ENCODE measurements around the gene AIG1.

DNA sequence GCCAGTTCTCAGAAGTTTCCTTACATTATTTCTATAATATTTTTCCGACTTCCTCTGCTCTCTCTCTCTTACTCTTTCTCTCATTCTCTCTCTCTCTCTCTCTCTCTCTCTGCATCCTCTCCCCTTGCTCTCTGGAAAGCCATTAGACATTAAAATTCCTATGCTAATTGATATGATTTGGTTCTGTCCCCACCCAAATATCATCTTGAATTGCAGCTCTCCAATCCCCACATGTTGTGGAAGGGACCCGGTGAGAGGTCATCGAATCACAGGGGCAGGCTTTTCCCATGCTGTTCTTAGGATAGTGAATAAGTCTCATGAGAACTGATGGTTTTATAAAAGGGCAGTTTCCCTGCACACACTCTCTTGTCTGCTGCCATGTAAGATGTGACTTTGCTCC is 315.7 kb downstream of the AIG1 start:
- TF ChIP-seq, protein P1, sequence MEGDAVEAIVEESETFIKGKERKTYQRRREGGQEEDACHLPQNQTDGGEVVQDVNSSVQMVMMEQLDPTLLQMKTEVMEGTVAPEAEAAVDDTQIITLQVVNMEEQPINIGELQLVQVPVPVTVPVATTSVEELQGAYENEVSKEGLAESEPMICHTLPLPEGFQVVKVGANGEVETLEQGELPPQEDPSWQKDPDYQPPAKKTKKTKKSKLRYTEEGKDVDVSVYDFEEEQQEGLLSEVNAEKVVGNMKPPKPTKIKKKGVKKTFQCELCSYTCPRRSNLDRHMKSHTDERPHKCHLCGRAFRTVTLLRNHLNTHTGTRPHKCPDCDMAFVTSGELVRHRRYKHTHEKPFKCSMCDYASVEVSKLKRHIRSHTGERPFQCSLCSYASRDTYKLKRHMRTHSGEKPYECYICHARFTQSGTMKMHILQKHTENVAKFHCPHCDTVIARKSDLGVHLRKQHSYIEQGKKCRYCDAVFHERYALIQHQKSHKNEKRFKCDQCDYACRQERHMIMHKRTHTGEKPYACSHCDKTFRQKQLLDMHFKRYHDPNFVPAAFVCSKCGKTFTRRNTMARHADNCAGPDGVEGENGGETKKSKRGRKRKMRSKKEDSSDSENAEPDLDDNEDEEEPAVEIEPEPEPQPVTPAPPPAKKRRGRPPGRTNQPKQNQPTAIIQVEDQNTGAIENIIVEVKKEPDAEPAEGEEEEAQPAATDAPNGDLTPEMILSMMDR (IDR thresholded peaks at IDR 0.05 in 2 of 3, conservative IDR thresholded peaks at IDR 0.05 in 1 of 3; ENCODE audit: borderline replicate concordance in 1 of 3, insufficient read depth in 1 of 3, low read depth in 2 of 3, low read length in 2 of 3): no peak
- TF ChIP-seq POLR2A (IDR thresholded peaks at IDR 0.05; ENCODE audit: borderline replicate concordance, extremely low read depth, insufficient read depth, insufficient read length) (no peak), EZH2 (IDR thresholded peaks at IDR 0.05) (no peak), YY1 (IDR thresholded peaks at IDR 0.05; ENCODE audit: extremely low read depth, insufficient replicate concordance, low read depth, low read length) (no peak)
